Smooth muscle cell (in vitro differentiated cells): ENCODE data around the gene SQOR. TPM values are rescaled to one million over a fixed set of nuclear protein-coding genes. Genes with fewer than 3 reads are reported as not detected.

Experiments
- DNase-seq: peaks from one replicate; lab custom pipeline; 2025; ENCODE audit not compliant: unreplicated experiment; lab: John Stamatoyannopoulos, UW
- H2AFZ ChIP-seq: fragments of 200-600 bp; sonication (generic); 2 replicates; pipeline ENCODE4 v1.6.0; 2016; ENCODE audit warnings: antibody characterized with exemption, low read depth, mild to moderate bottlenecking
- H3F3A ChIP-seq: fragments of 200-600 bp; sonication (generic); 2 replicates; pipeline ENCODE4 v1.6.0; 2017; ENCODE audit warnings: antibody characterized with exemption, low read depth
- H3K27ac ChIP-seq: fragments of 200-600 bp; sonication (generic); 2 replicates; pipeline ENCODE4 v1.5.1; 2016; ENCODE audit warnings: low read depth, mild to moderate bottlenecking
- H3K27me3 ChIP-seq: fragments of 200-600 bp; sonication (generic); 2 replicates; pipeline ENCODE4 v1.6.1; 2016; ENCODE audit warnings: low read depth, mild to moderate bottlenecking
- H3K36me3 ChIP-seq: fragments of 200-600 bp; sonication (generic); 2 replicates; pipeline ENCODE4 v1.5.1; 2016; ENCODE audit warnings: low read depth
- H3K4me1 ChIP-seq: fragments of 200-600 bp; sonication (generic); 2 replicates; pipeline ENCODE4 v1.5.1; 2016; ENCODE audit warnings: low read depth
- H3K4me2 ChIP-seq: fragments of 200-600 bp; sonication (generic); 2 replicates; pipeline ENCODE4 v1.6.0; 2016; ENCODE audit warnings: mild to moderate bottlenecking
- H3K4me3 ChIP-seq: fragments of 200-600 bp; sonication (generic); 2 replicates; pipeline ENCODE4 v1.5.1; 2016; ENCODE audit warnings: mild to moderate bottlenecking
- H3K79me2 ChIP-seq: fragments of 200-600 bp; sonication (generic); 2 replicates; pipeline ENCODE4 v1.6.0; 2016; ENCODE audit warnings: low read depth, mild to moderate bottlenecking
- H3K9ac ChIP-seq: fragments of 200-600 bp; sonication (generic); 2 replicates; pipeline ENCODE4 v1.6.0; 2016; ENCODE audit warnings: low read depth
- H3K9me3 ChIP-seq: fragments of 200-600 bp; sonication (generic); replicated peaks from 2 replicates; pipeline ENCODE4 v1.5.1; 2016; ENCODE audit warnings: low read depth
- H4K20me1 ChIP-seq: fragments of 200-600 bp; sonication (generic); 2 replicates; pipeline ENCODE4 v1.6.0; 2016; ENCODE audit warnings: low read depth
- WGBS: methylation state at CpG from one replicate; pipeline ENCODE4 v1.1.7; 2016; ENCODE audit warnings: low lambda C conversion rate; 5-methylcytosine and 5-hydroxymethylcytosine counted together
- polyA plus RNA-seq: library from polyadenylated mRNA; unstranded; fragments of >200 nt; fragmentation: Nextera tagmentation; extraction: Ambion mirVana; gene quantifications from 2 replicates; pipeline ENCODE4 v1.2.1, GENCODE V29; 2016
- total RNA-seq: library from RNA; depleted of rRNA; stranded (reverse); fragments of >200 nt; gene quantifications from 2 replicates; pipeline ENCODE4 v1.2.3, GENCODE V29; 2014
- TF ChIP-seq, protein P1 (sequence below): fragments of 200-600 bp; sonication (generic); IDR thresholded peaks from 2 replicates; pipeline ENCODE4 v1.5.1; 2017; ENCODE audit warnings: borderline replicate concordance, mild to moderate bottlenecking, antibody characterized with exemption; ENCODE audit not compliant: insufficient read depth, poor library complexity, severe bottlenecking

The SQOR gene
- total and polyA plus RNA-seq, 2 experiments from 2014 or later: 9.4 to 9.9 TPM

DNA sequence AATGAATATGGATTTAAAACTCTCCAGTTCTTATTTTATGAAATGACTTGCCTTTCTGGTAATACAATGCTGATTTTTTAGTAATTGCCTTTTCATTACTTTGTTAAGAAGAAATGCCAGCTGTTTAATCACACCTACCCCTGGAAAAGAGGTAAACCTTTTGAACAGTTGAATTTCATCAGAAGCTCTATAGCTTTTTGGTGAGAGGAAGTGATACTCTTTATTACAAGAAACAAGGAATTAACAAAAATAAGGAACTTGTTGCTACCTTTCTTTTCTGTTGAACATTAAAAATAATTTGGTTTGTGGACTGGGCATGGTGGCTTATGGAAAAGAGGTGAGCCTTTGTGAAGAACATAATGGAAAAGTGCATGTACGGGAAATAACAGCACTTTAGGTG lies 28.0 kb upstream of the SQOR start:
- Histone ChIP-seq H3K36me3 (peaks cover 4% of the 10 kb centered on the region), H3K79me2 (peaks cover 11% of the 10 kb centered on the region), H3K27ac (no peak overlapping the region), H3K9ac (no peak overlapping the region), H3K27me3 (no peaks in the 10 kb centered on the region), H4K20me1 (peaks cover 40% of the 10 kb centered on the region), H3K4me3 (no peak overlapping the region), H3K4me1 (no peaks in the 10 kb centered on the region), H2AFZ (no peak overlapping the region), H3K9me3 (no peaks in the 10 kb centered on the region), H3F3A (no peaks in the 10 kb centered on the region), H3K4me2 (no peak overlapping the region)
- 100% methylated on average over 1 of the region's 1 CpG for WGBS
- DNase-seq: no peak
- TF ChIP-seq, protein P1, sequence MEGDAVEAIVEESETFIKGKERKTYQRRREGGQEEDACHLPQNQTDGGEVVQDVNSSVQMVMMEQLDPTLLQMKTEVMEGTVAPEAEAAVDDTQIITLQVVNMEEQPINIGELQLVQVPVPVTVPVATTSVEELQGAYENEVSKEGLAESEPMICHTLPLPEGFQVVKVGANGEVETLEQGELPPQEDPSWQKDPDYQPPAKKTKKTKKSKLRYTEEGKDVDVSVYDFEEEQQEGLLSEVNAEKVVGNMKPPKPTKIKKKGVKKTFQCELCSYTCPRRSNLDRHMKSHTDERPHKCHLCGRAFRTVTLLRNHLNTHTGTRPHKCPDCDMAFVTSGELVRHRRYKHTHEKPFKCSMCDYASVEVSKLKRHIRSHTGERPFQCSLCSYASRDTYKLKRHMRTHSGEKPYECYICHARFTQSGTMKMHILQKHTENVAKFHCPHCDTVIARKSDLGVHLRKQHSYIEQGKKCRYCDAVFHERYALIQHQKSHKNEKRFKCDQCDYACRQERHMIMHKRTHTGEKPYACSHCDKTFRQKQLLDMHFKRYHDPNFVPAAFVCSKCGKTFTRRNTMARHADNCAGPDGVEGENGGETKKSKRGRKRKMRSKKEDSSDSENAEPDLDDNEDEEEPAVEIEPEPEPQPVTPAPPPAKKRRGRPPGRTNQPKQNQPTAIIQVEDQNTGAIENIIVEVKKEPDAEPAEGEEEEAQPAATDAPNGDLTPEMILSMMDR: no peak

DNA sequence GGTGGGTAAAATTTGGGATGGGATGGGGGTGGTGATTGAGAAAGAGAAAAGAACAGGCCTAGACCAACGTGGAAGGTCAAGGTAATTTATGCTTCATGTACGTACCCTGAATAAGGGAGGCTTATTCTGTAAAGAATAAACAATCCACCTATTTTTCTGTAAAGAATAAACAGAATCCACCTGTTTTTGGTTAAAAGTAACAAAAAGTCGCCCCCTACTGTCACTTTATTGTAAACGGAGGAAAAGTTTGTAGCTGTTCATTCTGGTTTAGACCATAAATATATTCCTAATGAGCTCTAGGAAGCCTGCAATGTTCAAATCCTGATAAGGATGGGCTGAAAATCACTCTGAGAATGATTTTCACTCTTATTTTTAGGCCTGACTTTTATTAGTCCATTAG lies 23.5 kb upstream of the SQOR start:
- Histone ChIP-seq H3K9me3 (no peaks in the 10 kb centered on the region), H4K20me1 (peaks cover 6% of the 10 kb centered on the region), H3K4me3 (no peak overlapping the region), H3K4me1 (no peaks in the 10 kb centered on the region), H3K27me3 (no peaks in the 10 kb centered on the region), H3K9ac (no peak overlapping the region), H3K79me2 (no peaks in the 10 kb centered on the region), H3K27ac (no peak overlapping the region), H3K36me3 (peaks cover 4% of the 10 kb centered on the region), H2AFZ (no peak overlapping the region), H3K4me2 (no peak overlapping the region), H3F3A (no peaks in the 10 kb centered on the region)
- 27% methylated on average over 4 of the region's 4 CpGs for WGBS
- no peak for DNase-seq
- TF ChIP-seq, protein P1: peak; percentile 43

DNA sequence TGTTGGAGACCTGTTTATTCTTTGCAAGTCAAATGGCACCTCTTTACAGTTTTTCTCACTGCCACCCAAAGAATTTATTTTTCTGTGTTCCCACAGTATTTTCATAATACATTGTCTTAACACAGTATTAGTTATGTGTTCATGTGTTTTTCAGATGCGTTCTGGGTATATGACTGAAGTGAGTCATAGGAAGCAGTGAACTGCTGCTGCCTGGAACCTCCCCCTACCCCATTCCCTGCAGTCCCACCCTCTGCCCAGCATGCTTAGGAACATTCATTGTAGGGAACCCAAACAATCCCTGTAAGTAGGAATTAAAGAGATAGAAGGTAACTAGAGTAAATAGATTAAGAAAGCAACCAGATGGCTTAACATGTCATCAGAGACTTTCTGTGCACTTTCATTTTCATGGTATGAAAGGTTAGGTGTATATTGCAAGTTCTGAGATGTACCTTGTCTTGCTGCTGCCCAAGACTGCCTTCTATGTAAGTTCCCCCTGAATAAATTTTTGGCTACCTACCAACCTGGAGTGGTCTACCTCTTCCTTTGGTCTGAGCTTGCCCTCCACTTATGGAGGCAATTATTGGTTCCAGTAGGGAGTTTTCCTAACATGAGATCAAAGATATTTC lies 21.9 kb upstream of the SQOR start:
- Histone ChIP-seq H3K27ac (no peak overlapping the region), H3K36me3 (no peaks in the 10 kb centered on the region), H3F3A (no peaks in the 10 kb centered on the region), H3K9ac (no peak overlapping the region), H3K4me2 (no peak overlapping the region), H3K4me3 (no peak overlapping the region), H3K27me3 (no peaks in the 10 kb centered on the region), H2AFZ (no peak overlapping the region), H3K9me3 (no peaks in the 10 kb centered on the region), H3K79me2 (no peaks in the 10 kb centered on the region), H3K4me1 (no peaks in the 10 kb centered on the region), H4K20me1 (no peaks in the 10 kb centered on the region)
- no peak for DNase-seq
- TF ChIP-seq, protein P1: no peak
- WGBS: 12% methylated on average over 1 of the region's 1 CpG

DNA sequence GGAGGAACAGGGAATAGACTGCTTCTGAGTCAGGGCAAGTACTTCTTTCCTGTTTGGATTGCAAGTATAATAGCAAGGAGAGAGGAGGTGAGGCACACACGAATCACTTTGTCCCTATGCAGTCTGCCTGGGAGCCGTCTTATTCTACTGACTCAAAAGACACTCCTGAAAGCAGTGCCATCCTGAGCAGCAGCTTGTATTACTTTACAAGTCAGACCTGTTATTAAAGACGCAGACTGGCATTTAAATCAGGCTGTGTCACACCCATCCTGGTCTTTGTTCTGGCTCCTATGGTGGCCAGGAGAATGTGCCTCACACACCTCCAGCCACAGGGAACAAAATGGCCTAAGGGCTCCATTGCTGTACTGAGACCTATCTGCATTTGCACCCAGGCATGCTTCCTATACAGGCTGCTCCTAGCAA lies 17.9 kb upstream of the SQOR start:
- no peaks in the 10 kb centered on the region for H3K9me3 ChIP-seq
- H3K4me3 ChIP-seq: no peak overlapping the region
- 57% methylated on average over 3 of the region's 3 CpGs for WGBS
- TF ChIP-seq, protein P1: no peak
- H3K36me3 ChIP-seq: no peaks in the 10 kb centered on the region
- no peaks in the 10 kb centered on the region for H3K27me3 ChIP-seq
- H3K4me1 ChIP-seq: no peaks in the 10 kb centered on the region
- no peaks in the 10 kb centered on the region for H4K20me1 ChIP-seq
- H3K9ac ChIP-seq: no peak overlapping the region
- no peaks in the 10 kb centered on the region for H3K79me2 ChIP-seq
- DNase-seq: no peak
- no peak overlapping the region for H3K4me2 ChIP-seq
- no peak overlapping the region for H2AFZ ChIP-seq
- no peak overlapping the region for H3K27ac ChIP-seq
- no peaks in the 10 kb centered on the region for H3F3A ChIP-seq
